ENCODE results near the gene ALDH5A1.

DNA sequence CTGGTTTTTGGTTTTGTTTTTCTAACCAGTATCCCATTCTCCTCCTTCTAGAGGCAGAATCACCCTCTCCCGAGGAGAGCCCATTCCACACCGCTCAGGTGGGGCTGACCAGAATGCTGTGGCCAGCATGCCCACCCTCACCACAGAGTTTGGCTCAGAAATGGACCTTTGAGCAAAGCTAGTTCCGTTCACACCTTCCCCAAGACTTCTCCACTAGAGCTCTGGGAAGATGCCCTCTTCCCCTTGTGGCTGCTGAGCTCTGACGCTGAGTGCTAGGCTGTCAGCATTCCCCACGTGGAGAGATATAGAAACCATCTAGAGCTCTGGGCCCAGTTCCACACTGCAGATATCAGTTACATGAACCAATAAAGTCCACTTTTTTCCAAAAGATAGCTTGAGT is 13.3 kb upstream of the ALDH5A1 start:
- TF ChIP-seq CTCF (optimal IDR thresholded peaks at IDR 0.05 in 1 of 3, IDR thresholded peaks at IDR 0.05 in 1 of 3, conservative IDR thresholded peaks at IDR 0.05 in 1 of 3; ENCODE audit: extremely low read depth in 1 of 3, insufficient read depth in 2 of 3, low read length in 3 of 3), result no peak
- TF ChIP-seq EZH2 (IDR thresholded peaks at IDR 0.05; ENCODE audit: low read length), result no peak
